Spleen (tissue), 11 donors: Measurements from ENCODE around the gene ARFIP1. TPM values are rescaled to one million over a fixed set of nuclear protein-coding genes. Genes with fewer than 3 reads are reported as not detected.

Source experiments
- DNase-seq: peaks from one replicate; pipeline ENCODE4 v3.0.0-alpha.2; 2020
- H3K27ac ChIP-seq, 8 donors: fragments of 200-600 bp; sonication (generic) in 7 of 8; 1 replicate in 4 of 8; 2 replicates in 4 of 8; pipeline versions ENCODE4 v1.5.0 to v1.8.0; 2016 to 2021; ENCODE audit warnings: inconsistent platforms in 4 of 8, mild to moderate bottlenecking in 4 of 8, moderate library complexity in 1 of 8
- H3K27me3 ChIP-seq, 7 donors: fragments of 200-600 bp; sonication (generic) in 6 of 7; replicated peaks in 1 of 7; 1 replicate in 4 of 7; 2 replicates in 3 of 7; pipeline versions ENCODE4 v1.5.0 to v1.8.0; 2016 to 2021; ENCODE audit warnings: inconsistent platforms in 3 of 7, mild to moderate bottlenecking in 1 of 7
- H3K36me3 ChIP-seq, 6 donors: fragments of 200-600 bp; sonication (generic) in 5 of 6; 1 replicate in 4 of 6; 2 replicates in 2 of 6; pipeline versions ENCODE4 v1.5.0 to v1.8.0; 2016 to 2021; ENCODE audit warnings: inconsistent platforms in 2 of 6
- H3K4me1 ChIP-seq, 6 donors: fragments of 200-600 bp; sonication (generic) in 5 of 6; 1 replicate in 3 of 6; 2 replicates in 3 of 6; pipeline versions ENCODE4 v1.5.0 to v1.8.0; 2016 to 2021; ENCODE audit warnings: inconsistent platforms in 3 of 6
- H3K4me3 ChIP-seq, 8 donors: fragments of 200-600 bp; sonication (generic) in 7 of 8; 1 replicate in 4 of 8; 2 replicates in 4 of 8; pipeline versions ENCODE4 v1.5.0 to v1.8.0; 2016 to 2021; ENCODE audit warnings: inconsistent platforms in 4 of 8, mild to moderate bottlenecking in 4 of 8, moderate library complexity in 2 of 8
- H3K9me3 ChIP-seq, 8 donors: fragments of 200-600 bp; sonication (generic) in 7 of 8; 1 replicate in 4 of 8; 2 replicates in 4 of 8; pipeline versions ENCODE4 v1.5.0 to v1.8.0; 2016 to 2021; ENCODE audit warnings: inconsistent platforms in 4 of 8
- CTCF ChIP-seq, 11 experiments: fragments of 200-600 bp in 7 of 11; fragments of 450-650 bp in 4 of 11; sonication (generic) in 4 of 11; IDR thresholded peaks in 8 of 11; conservative IDR thresholded peaks in 3 of 11; 1 replicate in 7 of 11; 2 replicates in 4 of 11; pipeline versions ENCODE4 v1.4.0 to v1.8.0; 2016 to 2021; ENCODE audit warnings: antibody characterized with exemption in 11 of 11, inconsistent platforms in 4 of 11, mild to moderate bottlenecking in 1 of 11
- POLR2A ChIP-seq, 3 donors: fragments of 450-650 bp; IDR thresholded peaks; one replicate each; pipeline ENCODE4 v1.5.1; 2017; ENCODE audit warnings: antibody characterized with exemption in 3 of 3, mild to moderate bottlenecking in 1 of 3
- POLR2AphosphoS5 ChIP-seq, 3 donors: sonication (generic); formaldehyde crosslinking; IDR thresholded peaks; one replicate each; pipeline ENCODE4 v1.5.1; 2017; ENCODE audit warnings: antibody characterized with exemption in 3 of 3
- WGBS, 5 donors: extraction: QIAGEN DNeasy Blood & Tissue Kit in 3 of 5; methylation state at CpG; one replicate each; pipeline versions ENCODE4 v1.1.5 to v1.1.7; 2013 to 2018; 5-methylcytosine and 5-hydroxymethylcytosine counted together
- intact Hi-C: fragments of 100-400 bp; cut with DNase I; formaldehyde crosslinking; loops from one replicate; pipeline ENCODE4 v1.15.0; 2023; ENCODE audit warnings: low total_unique reads
- polyA plus RNA-seq, 3 donors: library from polyadenylated mRNA; stranded (reverse); fragments of 200-250 nt; gene quantifications; one replicate each; pipeline ENCODE4 v1.2.1, GENCODE V29; 2013
- total RNA-seq, 7 donors: library from RNA; depleted of rRNA in 3 of 7; stranded (reverse); fragments of >200 nt in 3 of 7; fragmentation: NEBNext Ultra II Directional in 4 of 7; extraction: Animal tissue kit (Norgen Biotek cat#: 25700) in 4 of 7; gene quantifications; one replicate each; pipeline versions ENCODE4 v1.1.0 to v1.2.1, GENCODE V29; 2016 to 2021
- donor health status: healthy with polysubstance abuse.
- donor health status: DM: no; HTN: no; CAD: no; lungs with moderate emphysema.
- donor health status: DM: no; HTN: no; CAD: no.
- donor health status: Bipolar disorder and iron deficiency.
- donor health status: healthy.
- donor health status: DM: no; HTN: no; CAD: no.
- donor health status: DM: yes; HTN: yes; CAD: no.

ARFIP1 gene
- total and polyA plus RNA-seq, 10 donors = 13.9 to 35.0 (median 26.8) TPM

- Histone ChIP-seq H3K9me3 (no peaks in the 10 kb centered on the region), H3K4me1 (peaks cover 0 to 28% (median 5%) of the 10 kb centered on the region in 6 donors), H3K36me3 (peaks cover 0 to 7% (median 0%) of the 10 kb centered on the region in 6 donors), H3K27ac (no peak overlapping the region), H3K27me3 (no peaks in the 10 kb centered on the region), H3K4me3 (no peak overlapping the region)
- no peak for DNase-seq
- intact Hi-C loops = no loop called here
- WGBS, 5 donors = 78 to 91% (median 84%) methylated on average over 3 of the region's 3 CpGs
- no peak for TF ChIP-seq POLR2A (IDR thresholded peaks at IDR 0.05)
- TF ChIP-seq CTCF (IDR thresholded peaks at IDR 0.05 in 8 of 11, conservative IDR thresholded peaks at IDR 0.05 in 3 of 11) = no peak
Measured at GRCh38 chr4:152806501-152807125, 26.9 kb downstream of the ARFIP1 start.

GRCh38 chr4:152807294-152807829 lies 27.6 kb downstream of the ARFIP1 start:
- no peak overlapping the region for H3K27ac ChIP-seq
- 46 to 60% (median 48%) methylated on average over 3 of the region's 3 CpGs for WGBS, 5 donors
- no peaks in the 10 kb centered on the region for H3K9me3 ChIP-seq
- H3K4me3 ChIP-seq = no peak overlapping the region
- intact Hi-C loops = no loop called here
- no peak for DNase-seq
- TF ChIP-seq POLR2AphosphoS5 (IDR thresholded peaks at IDR 0.05) = no peak
- TF ChIP-seq POLR2A (IDR thresholded peaks at IDR 0.05) = no peak
- TF ChIP-seq CTCF (IDR thresholded peaks at IDR 0.05 in 8 of 11, conservative IDR thresholded peaks at IDR 0.05 in 3 of 11) = no peak
- no peaks in the 10 kb centered on the region for H3K27me3 ChIP-seq
- H3K4me1 ChIP-seq = peaks cover 0 to 28% (median 5%) of the 10 kb centered on the region in 6 donors
- H3K36me3 ChIP-seq = peaks cover 0 to 7% (median 2%) of the 10 kb centered on the region in 6 donors

GRCh38 chr4:152808670-152809069 lies 28.9 kb downstream of the ARFIP1 start:
- Histone ChIP-seq H3K4me1 (peaks cover 0 to 28% (median 4%) of the 10 kb centered on the region in 6 donors), H3K27ac (no peak overlapping the region), H3K9me3 (peaks cover 0 to 12% (median 6%) of the 10 kb centered on the region in 8 donors), H3K27me3 (no peaks in the 10 kb centered on the region), H3K4me3 (no peak overlapping the region), H3K36me3 (peaks cover 0 to 13% (median 4%) of the 10 kb centered on the region in 6 donors)
- no peak for DNase-seq
- 92 to 98% (median 96%) methylated on average over 8 of the region's 8 CpGs for WGBS, 5 donors
- TF ChIP-seq CTCF (IDR thresholded peaks at IDR 0.05 in 8 of 11, conservative IDR thresholded peaks at IDR 0.05 in 3 of 11) (no peak), POLR2AphosphoS5 (IDR thresholded peaks at IDR 0.05) (no peak), POLR2A (IDR thresholded peaks at IDR 0.05) (no peak)
- intact Hi-C loops = no loop called here

- H3K9me3 ChIP-seq = peaks cover 0 to 29% (median 23%) of the 10 kb centered on the region in 8 donors
- H3K4me1 ChIP-seq = peaks cover 0 to 17% (median 4%) of the 10 kb centered on the region in 6 donors
- H3K27me3 ChIP-seq = no peaks in the 10 kb centered on the region
- WGBS, 5 donors = 85 to 97% (median 93%) methylated on average over 11 of the region's 11 CpGs
- TF ChIP-seq POLR2A (IDR thresholded peaks at IDR 0.05) = no peak
- no peak for TF ChIP-seq CTCF (IDR thresholded peaks at IDR 0.05 in 8 of 11, conservative IDR thresholded peaks at IDR 0.05 in 3 of 11)
- no peak for TF ChIP-seq POLR2AphosphoS5 (IDR thresholded peaks at IDR 0.05)
- intact Hi-C loops = no loop called here
- H3K36me3 ChIP-seq = peaks cover 0 to 26% (median 7%) of the 10 kb centered on the region in 6 donors
- no peak for DNase-seq
- no peak overlapping the region for H3K27ac ChIP-seq
- no peak overlapping the region for H3K4me3 ChIP-seq
Measured at GRCh38 chr4:152810715-152811287, 31.0 kb downstream of the ARFIP1 start.
